Osteoblast (primary cell): ENCODE measurements around the gene C19orf85. TPM values are rescaled to one million over a fixed set of nuclear protein-coding genes. Genes with fewer than 3 reads are reported as not detected.
A peak's percentile ranks its signal among the peaks of the same experiment; 100 is the strongest.

Experiments used
- DNase-seq: peaks from one replicate; pipeline ENCODE4 v3.0.0; 2011; ENCODE audit warnings: low spot score, mixed read lengths; ENCODE audit not compliant: insufficient read length; ENCODE audit errors: missing footprints
- H2AFZ ChIP-seq: 2 replicates; pipeline ENCODE4 v1.6.0; 2011; ENCODE audit warnings: mild to moderate bottlenecking, low read length
- H3K27ac ChIP-seq: 2 replicates; pipeline ENCODE4 v1.5.1; 2011; ENCODE audit warnings: mild to moderate bottlenecking, low read depth, low read length, moderate library complexity
- H3K27me3 ChIP-seq: 2 replicates; pipeline ENCODE4 v1.6.0; 2012; ENCODE audit warnings: mild to moderate bottlenecking, control low read depth, inconsistent platforms, low read length, moderate library complexity; ENCODE audit not compliant: insufficient read depth
- H3K36me3 ChIP-seq: 2 replicates; pipeline ENCODE4 v1.5.1; 2011; ENCODE audit warnings: mild to moderate bottlenecking, low read length, control low read depth, moderate library complexity; ENCODE audit not compliant: insufficient read depth
- H3K4me1 ChIP-seq: 2 replicates; pipeline ENCODE4 v1.5.1; 2011; ENCODE audit warnings: mild to moderate bottlenecking, low read length, control low read depth, moderate library complexity; ENCODE audit not compliant: insufficient read depth
- H3K4me2 ChIP-seq: 2 replicates; pipeline ENCODE4 v1.6.0; 2011; ENCODE audit warnings: mild to moderate bottlenecking, low read length; ENCODE audit not compliant: insufficient read depth
- H3K4me3 ChIP-seq: fragments of 200-600 bp; sonication (generic); 3 replicates; pipeline ENCODE4 v1.5.1; 2012; ENCODE audit warnings: mild to moderate bottlenecking, low read length, inconsistent platforms; ENCODE audit not compliant: insufficient read depth
- H3K79me2 ChIP-seq: 2 replicates; pipeline ENCODE4 v1.6.0; 2012; ENCODE audit warnings: mild to moderate bottlenecking, low read length, control low read depth, inconsistent platforms; ENCODE audit not compliant: insufficient read depth
- H3K9me3 ChIP-seq: 2 replicates; pipeline ENCODE4 v1.5.1; 2011; ENCODE audit warnings: low read depth, low read length, control low read depth
- H4K20me1 ChIP-seq: 2 replicates; pipeline ENCODE4 v1.6.0; 2012; ENCODE audit warnings: mild to moderate bottlenecking, low read length, control low read depth; ENCODE audit not compliant: insufficient read depth
- total RNA-seq: library from RNA; depleted of rRNA; stranded (reverse); fragments of >200 nt; gene quantifications from 2 replicates; pipeline ENCODE4 v1.2.3, GENCODE V29; 2012
- TF ChIP-seq, protein P1 (sequence below): IDR thresholded peaks from 2 replicates; pipeline ENCODE4 v1.5.1; 2011; ENCODE audit warnings: mild to moderate bottlenecking, low read depth, low read length, moderate library complexity; ENCODE audit errors: extremely low read depth

C19orf85 gene
- total RNA-seq, 1 donor: not detected

DNA sequence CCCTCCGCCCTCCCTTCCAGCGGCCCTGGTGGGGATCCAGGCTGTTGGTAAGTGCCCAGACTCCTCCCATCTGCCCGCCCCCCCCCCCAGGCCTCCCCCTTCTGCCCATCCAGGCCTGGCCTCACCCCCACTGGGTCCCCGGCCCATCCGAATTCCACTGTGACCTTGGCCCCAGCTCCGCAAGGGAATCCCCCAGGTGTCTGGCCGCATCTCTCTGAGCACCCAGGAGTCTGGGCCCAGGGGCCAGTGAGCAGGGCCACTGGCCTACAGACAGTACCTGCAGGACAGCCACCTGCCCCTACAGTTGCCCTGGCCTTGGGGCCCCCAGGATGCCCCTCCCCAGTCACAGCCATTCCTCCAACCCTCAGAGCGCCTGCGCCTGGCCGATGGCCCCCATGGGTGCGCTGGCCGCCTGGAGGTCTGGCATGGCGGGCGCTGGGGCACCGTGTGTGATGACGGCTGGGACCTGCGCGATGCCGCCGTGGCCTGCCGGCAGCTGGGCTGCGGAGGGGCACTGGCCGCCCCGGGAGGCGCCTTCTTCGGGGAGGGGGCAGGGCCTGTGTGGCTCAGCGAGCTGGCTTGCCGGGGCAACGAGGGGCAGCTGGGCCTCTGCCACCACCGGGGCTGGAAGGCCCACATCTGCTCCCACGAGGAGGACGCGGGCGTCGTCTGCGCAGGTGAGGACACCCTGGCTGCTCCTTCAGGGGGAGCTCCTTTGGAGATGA, 24.6 kb upstream of the C19orf85 start:
- Histone ChIP-seq H3K27me3 (no peaks in the 10 kb centered on the region), H3K4me1 (peaks cover 62% of the 10 kb centered on the region), H3K27ac (peak overlapping the region; percentile 15), H4K20me1 (no peaks in the 10 kb centered on the region), H3K79me2 (peaks cover 17% of the 10 kb centered on the region), H3K4me3 (peak overlapping the region; percentile 35), H3K4me2 (peak overlapping the region; percentile 74), H3K36me3 (no peaks in the 10 kb centered on the region), H2AFZ (no peak overlapping the region), H3K9me3 (no peaks in the 10 kb centered on the region)
- TF ChIP-seq, protein P1, sequence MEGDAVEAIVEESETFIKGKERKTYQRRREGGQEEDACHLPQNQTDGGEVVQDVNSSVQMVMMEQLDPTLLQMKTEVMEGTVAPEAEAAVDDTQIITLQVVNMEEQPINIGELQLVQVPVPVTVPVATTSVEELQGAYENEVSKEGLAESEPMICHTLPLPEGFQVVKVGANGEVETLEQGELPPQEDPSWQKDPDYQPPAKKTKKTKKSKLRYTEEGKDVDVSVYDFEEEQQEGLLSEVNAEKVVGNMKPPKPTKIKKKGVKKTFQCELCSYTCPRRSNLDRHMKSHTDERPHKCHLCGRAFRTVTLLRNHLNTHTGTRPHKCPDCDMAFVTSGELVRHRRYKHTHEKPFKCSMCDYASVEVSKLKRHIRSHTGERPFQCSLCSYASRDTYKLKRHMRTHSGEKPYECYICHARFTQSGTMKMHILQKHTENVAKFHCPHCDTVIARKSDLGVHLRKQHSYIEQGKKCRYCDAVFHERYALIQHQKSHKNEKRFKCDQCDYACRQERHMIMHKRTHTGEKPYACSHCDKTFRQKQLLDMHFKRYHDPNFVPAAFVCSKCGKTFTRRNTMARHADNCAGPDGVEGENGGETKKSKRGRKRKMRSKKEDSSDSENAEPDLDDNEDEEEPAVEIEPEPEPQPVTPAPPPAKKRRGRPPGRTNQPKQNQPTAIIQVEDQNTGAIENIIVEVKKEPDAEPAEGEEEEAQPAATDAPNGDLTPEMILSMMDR: no peak
- DNase-seq: peak; percentile 92

DNA sequence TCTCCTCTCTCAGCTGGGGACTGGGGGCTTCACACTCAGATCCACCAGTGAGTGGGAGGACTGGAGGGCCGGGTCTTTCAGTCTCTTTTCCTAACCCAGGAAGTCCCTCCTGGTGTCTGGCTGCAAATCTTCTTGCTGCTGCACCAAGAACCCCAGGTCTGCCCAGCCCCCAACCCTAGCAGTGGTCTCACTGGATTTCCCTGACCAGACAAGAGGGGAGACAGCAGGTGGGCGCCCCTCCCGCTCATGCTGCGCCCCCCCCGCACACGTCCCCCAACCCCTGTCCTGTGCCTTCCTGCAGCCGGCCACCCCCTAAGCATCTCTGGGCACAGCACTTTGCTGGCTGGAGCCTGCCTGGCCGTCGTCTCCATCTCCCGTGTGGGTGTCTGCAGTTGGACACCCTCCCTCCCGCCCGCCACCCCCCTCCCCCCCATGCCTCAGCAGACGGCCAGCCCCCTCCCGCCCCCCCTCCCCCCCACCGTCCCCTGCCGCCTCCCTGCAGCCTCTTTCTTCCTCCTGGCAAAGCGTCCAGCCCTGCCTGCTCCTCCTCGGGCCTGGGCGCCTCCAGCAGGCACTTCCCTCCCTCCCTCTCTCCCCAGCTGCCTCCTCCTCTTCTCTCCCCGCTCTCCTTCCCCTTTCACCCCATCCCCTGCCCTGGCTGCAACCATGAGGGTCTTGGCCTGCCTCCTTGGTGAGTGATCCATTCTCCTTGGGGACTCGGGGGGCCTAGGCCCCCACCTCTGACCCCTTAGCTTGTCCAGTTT, 23.6 kb upstream of the C19orf85 start, which contains the start of gene SSC5D:
SSC5D (plus strand) TSS at position 513 of the 764 bp plus-strand sequence; CDS start at position 667, 154 bp downstream.
- TF ChIP-seq, protein P1: no peak
- Histone ChIP-seq H4K20me1 (no peaks in the 10 kb centered on the region), H3K27ac (peak within 1 kb of the TSS; percentile 99), H3K9me3 (no peaks in the 10 kb centered on the region), H3K79me2 (peaks cover 19% of the 10 kb centered on the region), H2AFZ (peak within 1 kb of the TSS; percentile 56), H3K27me3 (no peaks in the 10 kb centered on the region), H3K4me1 (peaks cover 52% of the 10 kb centered on the region), H3K4me3 (peak within 1 kb of the TSS; percentile 64), H3K4me2 (peak within 1 kb of the TSS; percentile 83), H3K36me3 (no peaks in the 10 kb centered on the region)
- DNase-seq: peak; percentile 98

DNA sequence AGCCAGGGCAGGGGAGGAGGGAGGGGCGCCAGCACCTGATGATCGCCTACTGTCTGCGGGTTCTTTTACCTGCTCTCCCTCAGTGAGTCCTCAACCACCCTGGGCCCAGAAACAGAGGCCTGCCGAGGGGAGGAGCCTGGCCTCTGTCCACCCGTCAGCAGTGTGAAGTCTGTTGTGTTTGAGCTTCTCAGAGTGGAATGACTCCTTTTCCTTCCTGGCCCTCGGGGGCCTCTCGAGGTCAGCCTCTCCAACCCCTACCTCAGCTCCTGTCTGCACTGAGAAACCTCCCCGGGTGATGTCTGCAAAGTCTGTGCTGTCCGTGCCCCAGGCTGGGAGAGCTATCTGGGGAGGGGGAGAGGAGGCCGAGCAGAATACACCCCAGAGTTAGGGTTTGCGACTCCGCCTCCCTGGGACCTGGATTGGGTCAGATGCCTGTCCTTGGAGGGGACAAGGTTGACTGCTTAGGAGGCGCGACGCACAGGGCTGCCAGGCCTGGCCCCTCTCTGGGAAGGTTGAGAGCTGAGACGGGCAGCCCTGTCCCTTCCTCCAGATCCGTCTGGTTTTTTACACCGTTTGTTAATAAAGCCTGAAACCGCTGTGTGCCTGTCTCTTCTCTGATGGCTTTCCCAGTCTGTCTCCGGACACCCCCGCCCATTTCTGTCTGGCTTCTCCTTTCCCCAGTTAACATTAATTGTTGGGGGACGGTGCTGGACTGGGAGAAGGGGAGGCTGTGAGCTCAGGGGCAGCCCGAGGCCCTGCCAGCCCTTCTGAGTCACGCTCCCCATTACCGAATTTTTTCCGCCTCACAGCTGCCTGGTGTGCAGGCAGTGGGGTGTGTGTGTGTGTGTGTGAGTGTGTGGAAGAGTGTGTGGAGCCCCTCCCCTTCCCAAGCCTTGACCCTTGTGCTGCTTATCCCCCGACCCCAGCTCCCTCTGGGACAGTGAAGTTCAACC, 22.7 kb upstream of the C19orf85 start:
- H3K27me3 ChIP-seq: no peaks in the 10 kb centered on the region
- no peaks in the 10 kb centered on the region for H4K20me1 ChIP-seq
- DNase-seq: peak; percentile 100
- peaks cover 48% of the 10 kb centered on the region for H3K4me1 ChIP-seq
- TF ChIP-seq, protein P1: no peak
- peaks cover 4% of the 10 kb centered on the region for H3K36me3 ChIP-seq
- peak overlapping the region; percentile 99 for H3K27ac ChIP-seq
- peak overlapping the region; percentile 62 for H3K4me3 ChIP-seq
- H3K79me2 ChIP-seq: peaks cover 23% of the 10 kb centered on the region
- peak overlapping the region; percentile 35 for H2AFZ ChIP-seq
- H3K4me2 ChIP-seq: peak overlapping the region; percentile 83
- no peaks in the 10 kb centered on the region for H3K9me3 ChIP-seq
